GM18508 (cell line): ENCODE results near the gene HDAC4.

Source experiments
- ATAC-seq: cut with Tn5 transposase; IDR thresholded peaks from one replicate; pipeline ENCODE4 v1.9.1; 2021; ENCODE audit warnings: moderate number of reproducible peaks; ENCODE audit not compliant: insufficient read depth, unreplicated experiment

The HDAC4 gene

DNA sequence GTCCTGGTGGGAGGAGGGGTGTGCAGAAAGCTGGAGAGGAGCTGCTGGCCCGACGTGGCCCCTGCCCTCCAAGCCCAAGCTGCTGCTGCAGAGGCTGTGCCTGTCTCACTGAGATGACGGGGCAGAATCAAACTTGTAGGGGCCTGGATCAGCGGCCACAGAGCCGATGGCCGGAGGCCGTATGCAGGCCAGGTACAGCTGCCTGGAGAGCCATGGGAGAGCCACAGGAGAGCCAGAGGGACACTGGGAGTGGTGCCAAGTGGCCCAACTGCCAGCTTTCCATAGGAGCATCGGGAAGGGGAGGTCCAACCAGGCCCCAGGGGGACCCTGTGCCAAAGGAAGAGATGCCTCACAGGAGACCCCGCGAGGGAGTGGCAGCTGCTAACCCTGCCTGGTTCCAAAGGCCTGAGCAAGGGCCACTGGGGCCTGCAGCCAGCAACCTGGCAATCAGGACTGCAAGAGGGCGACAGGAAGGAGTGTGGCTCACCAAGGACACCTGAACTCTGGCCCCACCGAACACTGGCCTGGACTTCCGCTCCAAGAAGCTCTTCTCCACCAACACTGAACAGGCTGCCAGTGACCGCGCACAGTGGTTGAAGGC is 70.7 kb downstream of the HDAC4 start:
- ATAC-seq: no peak

DNA sequence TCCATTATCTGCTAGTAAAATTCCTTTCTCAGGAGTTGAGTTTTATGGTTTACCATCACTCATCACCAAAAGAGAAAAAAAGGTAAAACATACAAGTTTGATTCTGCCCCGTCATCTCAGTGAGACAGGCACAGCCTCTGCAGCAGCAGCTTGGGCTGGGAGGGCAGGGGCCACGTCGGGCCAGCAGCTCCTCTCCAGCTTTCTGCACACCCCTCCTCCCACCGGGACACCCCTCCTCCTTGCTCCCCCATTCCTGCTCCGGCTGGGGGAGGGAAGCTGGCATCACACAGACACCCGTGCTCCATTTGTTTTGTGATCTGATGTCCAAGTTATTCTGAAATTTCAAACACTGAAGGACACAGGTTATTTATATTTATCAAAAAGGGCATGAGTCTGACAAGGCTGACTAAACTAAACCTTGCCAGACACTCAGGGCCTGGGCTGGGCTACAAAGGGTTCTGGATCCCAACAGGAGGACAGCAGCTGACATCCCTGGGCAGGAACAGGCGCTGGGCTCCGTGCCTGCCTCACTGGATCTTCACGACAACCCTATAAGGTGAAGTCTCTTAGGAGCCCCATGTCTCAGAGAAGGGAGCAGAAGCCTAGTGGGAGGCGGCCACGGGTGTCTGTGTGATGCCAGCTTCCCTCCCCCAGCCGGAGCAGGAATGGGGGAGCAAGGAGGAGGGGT is 71.4 kb downstream of the HDAC4 start:
- no peak for ATAC-seq

DNA sequence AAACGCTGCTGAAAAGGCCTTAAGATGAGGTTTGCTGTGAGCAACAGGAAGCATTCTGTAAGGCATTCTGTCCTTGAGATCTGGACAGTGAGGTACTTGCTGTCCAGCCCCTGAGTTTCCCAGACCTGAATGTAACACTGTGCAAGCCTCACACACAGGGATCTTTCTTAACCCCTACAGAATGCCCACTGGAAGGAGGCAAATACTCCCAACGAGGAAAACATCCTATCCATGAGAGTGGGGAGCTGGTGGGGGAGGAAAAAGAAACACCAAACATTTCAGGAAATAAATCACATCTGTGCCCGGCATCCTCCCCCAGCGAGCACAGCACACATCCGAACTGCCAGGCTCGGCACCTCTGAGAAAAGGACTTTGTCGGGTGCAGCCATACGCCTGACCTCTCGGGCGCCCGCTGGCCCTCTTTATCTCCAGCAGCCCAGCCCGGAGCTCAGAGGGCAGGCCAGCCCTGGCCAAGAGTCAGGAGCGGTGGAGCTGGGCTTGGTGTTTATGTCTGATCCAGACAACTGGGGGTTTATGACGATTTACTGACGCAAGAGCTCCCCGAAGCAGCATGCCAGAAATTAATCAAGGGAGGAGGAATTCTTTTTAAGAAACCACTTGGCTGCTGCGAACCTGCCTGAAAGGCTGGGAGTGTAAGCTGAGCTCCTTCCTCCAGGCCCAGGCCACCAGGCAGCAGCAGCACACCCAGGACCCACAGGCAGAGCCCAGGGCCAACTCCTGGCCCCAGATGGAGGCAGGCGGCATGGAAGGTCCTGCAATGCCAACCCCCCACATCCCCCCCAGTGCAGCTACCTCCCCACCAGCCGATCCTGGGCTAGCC is 72.2 kb downstream of the HDAC4 start:
- ATAC-seq: no peak

DNA sequence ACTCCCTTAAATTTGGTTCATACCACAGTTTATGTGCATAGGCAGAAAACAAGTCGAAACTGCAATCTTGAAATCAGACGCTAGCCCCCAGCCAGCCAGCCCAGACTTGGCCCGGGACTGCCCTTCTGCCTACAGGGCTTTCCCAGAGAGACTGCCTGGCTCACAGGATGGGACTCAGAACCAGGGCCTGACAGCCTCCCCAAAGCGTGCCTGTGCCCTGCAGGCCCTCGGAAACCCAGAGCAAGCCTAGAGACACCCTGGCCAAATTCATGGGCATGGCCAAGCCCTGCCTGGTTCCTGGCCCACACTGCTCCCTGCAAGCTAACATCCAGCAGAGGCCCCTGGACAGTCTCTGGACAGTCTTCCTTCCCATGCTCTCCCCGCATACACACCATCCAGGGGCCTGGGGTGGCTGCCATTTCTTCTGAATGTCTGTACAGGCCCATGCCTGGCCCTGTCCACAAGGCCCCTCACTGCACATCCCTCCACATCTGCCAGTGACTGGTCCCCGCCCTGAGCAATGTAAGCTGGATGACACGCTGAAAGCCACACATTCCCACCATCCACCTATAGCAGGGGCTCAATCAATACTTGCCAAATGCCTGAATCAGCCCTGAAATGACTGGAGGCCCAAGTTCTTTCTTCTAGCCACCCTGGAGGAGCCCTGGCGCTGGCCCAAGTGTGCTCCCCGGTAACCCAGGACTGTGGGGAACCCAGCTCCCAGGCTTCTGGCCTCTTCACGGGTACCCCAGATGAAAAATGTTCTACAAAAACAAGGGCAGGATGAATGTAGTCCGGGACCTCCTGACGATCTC is 73.1 kb downstream of the HDAC4 start:
- ATAC-seq: no peak

DNA sequence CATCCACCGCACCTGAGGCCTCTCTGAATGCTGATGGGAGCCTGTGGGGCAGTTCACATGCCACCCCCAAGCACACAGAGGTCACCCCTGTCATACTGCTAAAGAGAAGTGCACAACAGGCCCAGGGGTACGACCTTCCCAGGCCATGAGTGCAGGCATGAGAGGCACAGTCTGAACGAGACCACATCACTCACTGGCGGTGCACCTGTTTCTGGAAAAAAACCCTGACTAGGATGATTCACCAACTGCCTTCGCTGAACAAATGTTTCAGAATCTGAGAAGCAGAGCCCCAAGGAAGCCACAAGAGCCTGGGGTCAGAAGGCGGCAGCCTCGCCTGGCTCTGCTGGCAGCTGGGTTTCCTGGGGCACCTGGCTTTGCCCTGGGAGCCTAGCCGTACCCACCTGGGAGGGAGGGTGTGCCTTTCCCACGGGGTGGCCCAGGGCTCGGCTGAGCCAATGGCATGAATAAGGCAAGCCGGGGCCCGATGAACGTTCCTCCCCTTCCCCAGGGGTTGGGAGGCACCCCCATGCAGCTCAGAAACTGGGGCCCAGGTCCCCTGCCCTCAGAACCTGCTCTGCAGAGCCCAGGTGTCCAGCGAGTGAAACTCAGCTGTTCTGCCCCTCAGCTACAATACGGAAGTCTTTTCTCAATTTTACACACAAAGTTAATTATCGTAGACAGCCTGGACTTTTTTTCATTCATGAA is 73.8 kb downstream of the HDAC4 start:
- ATAC-seq: no peak

DNA sequence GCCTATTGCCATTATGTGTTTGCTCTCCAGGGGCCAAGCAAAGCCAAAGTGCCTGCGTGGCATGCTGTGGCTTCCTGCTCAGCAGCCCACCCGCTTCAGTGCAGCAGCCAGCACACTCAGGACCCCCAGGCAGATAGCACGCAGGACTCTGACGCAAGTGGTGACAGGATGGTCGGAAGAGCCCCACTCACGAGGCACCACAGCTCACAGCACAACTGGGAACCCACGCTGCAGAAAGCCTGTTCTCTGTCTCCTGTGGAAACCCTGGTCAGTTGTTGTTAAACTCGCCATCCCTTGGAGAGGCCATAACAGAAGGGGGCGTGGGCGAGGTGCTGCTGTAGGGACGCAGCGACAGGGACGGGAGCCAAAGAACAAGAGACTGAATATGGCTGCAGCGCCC is 76.4 kb downstream of the HDAC4 start:
- ATAC-seq: no peak

DNA sequence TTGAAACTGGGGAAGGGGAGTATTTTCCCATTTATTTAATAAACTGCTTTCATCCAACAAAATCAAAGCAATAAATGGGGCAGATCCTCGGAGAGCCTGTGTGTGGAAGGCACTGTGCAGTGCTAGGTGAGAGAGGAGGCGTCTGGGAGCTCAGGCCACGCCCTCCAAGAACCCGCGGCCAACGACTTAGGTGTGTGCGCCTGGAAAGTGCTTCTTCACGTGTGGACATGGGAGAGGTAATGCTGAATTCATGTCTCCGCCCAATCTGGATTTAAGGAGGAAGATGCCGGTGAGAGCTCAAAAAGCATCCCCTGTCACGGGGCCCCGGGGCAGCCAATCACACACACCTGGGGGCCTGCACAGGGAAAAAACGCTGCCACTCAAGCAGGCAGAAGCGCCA is 77.4 kb downstream of the HDAC4 start:
- ATAC-seq: no peak

DNA sequence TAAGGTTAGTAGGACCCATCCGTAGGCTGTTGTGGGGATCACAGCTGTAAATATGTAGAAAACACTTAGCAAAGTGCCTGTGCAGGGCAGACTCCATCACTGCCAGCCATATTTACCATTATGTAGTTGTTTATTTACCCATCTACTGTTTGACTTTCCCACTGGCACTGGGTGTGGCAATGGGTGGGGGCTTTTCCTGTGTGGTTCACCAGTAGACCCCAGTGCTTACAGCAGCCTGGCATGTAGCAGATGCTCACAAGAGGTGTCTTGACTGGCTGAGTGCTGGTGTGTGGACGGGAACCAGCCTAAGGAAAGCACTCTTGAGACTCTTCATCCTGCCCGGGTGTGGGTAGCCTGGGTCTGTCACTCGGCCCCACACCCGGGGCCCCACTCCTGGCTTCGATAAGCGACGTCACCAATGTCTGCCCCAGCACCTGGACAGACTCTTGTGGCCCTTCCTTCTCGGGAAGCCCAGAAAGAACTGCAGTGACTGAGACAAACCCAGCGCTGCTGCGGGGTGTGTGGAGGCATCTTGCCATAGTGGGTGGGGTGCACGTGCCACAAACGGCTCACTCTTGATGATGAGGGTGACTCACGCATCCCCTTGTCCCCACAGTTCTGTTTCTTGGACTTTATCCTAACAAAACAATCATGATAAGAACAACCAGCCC is 78.3 kb downstream of the HDAC4 start:
- ATAC-seq: no peak

DNA sequence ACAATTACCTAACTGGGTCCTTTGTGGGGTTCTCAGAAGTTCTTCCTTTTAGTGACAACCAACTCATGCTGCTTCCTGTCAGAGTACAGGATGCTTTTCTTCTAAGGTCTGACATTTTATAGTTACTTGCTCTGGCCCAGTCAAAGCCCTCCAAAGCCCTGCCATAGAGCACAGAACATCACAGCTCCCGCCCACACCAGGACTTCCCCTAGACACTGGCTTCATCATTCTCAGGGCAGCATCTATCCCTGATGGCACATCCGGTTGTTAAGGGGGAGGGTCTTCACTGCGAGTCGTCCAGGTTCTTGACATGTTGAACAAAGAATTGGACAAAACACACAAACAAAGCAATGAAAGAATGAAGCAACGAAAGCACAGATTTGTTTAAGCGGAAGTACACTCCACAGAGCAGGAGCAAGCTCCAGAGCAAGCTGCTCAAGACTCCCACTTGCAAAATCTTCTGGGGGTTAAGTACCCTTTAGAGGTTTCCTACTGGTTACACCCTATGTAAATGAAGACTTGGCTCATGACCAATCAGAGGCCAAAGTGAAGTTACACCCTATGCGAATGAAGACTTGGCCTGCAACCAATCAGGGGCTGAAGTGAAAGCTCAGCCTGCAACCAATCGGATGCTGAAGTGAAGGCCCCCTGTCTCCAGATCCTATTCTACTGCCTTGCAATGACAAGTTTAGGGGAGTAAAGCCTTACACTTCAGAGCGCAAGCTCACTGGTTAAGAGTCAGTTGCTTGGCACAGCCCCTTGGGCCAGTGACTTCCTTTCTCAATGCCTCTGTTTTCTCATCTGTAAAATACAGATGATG is 79.0 kb downstream of the HDAC4 start:
- ATAC-seq: no peak

DNA sequence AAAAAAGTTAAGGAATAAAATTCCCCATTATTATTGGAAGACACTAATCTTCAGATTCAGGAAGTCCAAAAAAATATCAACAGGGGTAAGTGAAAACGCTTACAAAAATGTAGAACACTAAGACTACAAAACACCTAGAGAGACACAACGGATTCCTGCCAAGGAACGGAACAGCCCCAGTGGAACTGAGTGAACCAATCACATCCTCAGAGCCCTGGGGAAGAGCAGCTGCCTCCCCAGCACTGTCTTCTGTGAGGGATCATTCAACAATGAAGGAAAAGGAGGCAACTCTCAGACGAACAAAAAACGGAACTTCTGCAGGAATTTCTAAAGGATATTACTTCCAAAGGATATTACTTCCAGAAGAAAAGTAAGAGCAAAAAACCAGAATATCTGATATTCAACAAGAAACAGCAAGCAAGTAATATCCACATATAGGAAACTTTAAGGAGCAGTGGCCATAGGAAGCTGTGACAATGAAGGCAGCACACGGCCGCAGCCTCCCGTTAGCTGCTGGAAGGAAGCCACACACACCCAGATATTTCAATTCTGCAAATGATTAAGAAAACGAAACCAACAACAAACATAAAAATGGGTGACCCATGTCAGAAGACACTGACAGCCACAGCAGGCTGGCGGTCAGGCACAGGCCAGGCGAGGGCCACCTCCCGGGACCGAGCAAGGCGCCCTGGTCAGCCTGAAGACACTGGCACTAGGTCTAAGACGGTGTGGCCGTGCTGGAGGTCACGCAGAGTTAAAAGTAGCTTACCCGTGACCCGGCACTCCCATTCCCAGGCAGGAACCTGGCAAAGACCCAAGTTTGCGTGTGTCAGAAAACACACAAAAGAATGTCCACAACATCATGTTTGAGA is 81.8 kb downstream of the HDAC4 start:
- no peak for ATAC-seq

DNA sequence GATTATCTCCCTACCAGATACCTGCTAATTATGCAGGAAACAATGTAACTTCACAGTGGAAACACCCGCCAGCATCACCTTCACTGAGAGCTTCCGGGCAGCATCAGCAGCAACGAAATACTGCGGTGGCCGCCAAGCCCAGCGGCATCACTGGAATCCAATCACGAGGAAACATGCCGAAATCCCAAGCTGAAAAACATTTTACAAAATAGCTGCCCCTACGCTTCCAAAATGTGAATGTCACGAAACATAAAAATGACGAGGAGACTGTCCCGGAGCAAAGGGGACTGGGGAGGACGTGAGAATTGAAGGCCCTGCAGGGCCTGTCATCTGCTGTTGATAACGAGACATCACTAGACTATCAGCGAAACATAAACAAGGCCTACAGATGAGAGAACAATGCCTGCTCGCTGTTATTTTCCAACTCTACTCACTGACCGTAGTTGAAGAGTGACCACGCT is 82.6 kb downstream of the HDAC4 start:
- ATAC-seq: no peak

DNA sequence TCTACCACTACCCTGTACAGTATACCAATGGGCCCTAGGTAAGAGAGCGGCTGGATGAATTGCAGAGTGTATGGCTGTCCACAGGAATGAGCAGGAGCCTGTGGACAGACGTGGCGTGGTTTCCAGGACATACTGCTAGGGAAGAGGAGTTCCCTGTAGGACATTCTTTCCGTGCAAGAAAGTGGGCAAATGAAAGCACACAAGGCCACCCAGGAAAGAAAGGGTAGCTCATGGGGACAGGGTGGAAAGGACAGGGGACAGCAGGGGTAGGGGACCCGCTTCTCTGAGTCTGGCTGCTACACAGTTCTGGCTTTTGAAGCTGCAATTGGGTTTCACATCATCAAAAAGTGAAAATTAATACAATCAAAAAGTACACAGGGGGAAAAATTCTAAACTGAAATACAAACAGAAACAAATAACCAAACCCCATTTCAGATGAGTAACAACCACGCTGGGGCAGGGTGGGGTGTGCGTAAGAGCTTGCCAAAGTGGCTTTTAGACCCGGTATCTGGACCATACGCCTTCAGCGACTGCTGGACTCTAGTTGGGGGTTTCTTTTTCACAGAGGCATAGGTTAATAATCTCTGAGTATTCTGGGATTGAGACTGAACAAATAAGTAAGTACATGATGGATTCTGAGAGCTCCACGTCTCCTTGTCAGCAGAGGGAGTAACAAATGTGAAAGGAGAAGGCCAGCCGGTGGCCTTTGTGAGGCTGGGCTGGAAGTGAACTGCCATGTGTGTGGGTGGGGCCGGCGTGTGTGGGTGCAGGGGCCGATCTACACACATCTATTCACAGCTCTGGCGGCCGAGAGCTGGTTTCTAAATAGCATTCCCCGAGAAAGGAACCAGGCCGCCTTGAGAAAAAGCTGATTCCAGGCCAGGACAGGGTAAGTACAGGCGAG is 84.0 kb downstream of the HDAC4 start:
- ATAC-seq: no peak

DNA sequence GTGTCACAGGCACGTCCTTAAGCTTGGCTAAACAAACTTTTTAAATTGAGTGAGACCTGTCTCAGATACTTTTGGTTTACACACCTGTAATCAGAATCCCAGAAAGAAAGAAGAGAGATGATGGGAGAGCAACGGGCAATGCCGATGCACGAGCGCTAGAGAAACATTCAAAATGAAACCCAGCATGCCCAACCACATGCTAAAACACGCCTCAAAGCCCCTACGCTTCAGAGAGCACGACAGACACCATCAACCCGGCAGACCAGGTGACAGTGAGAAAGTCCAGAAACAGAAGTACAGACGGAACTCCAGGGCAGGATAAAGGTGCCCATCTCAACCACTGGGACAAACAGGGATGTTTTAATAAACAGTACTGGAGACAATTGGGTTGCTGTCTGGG is 85.5 kb downstream of the HDAC4 start:
- ATAC-seq: no peak

DNA sequence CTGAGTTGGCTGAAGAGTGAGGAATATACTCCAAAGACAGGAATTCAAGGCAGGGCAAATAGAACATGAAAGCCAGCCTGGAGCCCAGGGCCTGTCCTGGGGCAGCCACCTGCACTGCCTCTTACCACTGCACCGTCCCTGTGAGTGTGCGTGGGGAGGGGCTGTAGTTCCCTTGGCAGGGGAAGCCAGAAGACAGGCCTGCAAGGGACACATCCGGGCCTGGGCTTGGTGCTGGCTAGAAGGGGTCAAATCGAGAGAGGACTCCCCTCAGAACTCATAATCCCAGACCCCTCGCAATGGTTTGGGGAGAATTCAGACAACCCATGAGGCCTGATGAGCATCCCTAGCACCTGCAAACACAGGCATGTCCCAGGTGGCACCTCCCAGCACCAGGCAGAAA is 87.0 kb downstream of the HDAC4 start:
- ATAC-seq: no peak

DNA sequence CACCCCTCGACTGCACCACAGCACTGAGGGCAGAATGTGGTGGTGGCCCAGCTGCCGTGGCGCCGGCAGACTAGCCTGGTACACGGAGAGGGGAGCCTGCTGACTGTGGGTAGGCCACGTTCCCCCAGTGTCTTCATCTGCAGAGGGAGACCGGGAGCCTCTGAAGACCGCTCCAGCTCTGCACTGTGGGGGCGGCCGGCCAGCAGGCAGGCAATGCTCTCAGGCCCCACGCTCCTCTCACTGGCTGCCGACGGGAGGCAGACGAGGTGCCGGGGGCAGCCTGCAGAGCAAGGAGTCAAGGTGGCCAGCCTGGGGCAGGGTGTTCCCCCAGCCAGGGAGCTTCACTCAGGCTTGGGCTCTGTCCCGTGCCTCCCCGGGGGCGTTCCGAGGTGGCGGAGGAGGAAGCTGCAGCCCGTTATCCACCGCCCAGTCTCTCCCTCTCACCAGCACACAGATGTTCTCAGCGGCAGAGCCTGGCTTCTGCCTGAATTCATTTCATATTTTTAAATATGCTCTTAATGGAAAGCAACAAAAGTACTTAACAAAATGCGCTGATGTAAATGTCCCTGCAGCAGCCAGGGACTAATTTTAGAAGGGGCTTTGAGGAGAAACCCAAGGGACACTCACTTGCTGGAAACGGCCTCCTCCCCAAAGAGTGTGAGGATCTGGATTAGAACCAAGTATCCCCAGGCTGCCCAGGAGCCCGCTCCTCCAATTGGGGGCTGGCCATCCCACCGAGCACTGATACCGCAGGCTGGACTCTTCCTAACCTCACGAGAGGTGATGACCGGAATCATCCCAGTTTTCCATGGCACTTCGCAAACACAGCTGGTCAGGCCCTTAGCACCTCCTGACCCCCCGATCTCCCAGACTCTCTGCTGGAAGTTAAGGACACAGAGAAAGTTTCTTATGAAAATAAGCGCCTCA is 87.8 kb downstream of the HDAC4 start:
- ATAC-seq: no peak

DNA sequence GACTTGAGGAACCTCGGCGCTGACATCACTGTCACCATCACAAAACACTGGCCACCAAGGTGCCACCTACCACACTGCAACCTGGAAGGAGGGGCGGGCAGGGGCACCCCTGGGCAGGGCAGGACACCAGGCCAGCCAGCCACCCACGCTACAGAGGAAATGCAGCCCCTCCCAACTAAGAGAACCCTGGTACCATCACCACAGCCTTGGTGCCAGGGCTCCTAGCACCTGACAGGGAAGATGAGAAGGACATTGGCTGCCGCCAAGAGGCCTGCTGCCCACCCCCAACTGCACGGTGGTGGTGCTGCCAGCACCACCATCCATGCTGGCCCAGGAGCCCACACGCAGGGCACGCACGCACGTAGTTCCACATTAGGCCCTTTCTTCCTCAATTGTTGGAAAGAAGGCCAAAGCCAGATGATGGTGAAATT is 88.7 kb downstream of the HDAC4 start:
- ATAC-seq: no peak
